Stimulated activated CD4-positive, alpha-beta T cell treated with anti-CD3 and anti-CD28 coated beads, Interleukin-4, amount 100 ng/mL, for 48 hours (primary cell): ENCODE results near the gene ALB.

ENCODE experiments used
- DNase-seq, 2 donors: peaks; one replicate each; pipeline ENCODE4 v3.0.0-alpha.2; 2020; ENCODE audit warnings: low read depth in 2 of 2

ALB gene

DNA sequence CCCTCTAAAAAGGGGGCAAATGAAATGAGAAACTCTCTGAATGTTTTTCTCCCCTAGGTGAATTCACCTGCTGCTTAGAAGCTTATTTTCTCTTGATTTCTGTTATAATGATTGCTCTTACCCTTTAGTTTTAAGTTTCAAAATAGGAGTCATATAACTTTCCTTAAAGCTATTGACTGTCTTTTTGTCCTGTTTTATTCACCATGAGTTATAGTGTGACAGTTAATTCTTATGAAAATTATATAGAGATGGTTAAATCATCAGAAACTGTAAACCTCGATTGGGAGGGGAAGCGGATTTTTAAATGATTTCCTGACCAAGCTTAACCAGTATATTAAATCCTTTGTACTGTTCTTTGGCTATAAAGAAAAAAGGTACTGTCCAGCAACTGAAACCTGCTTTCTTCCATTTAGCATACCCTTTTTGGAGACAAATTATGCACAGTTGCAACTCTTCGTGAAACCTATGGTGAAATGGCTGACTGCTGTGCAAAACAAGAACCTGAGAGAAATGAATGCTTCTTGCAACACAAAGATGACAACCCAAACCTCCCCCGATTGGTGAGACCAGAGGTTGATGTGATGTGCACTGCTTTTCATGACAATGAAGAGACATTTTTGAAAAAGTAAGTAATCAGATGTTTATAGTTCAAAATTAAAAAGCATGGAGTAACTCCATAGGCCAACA is 4.2 kb downstream of the ALB start:
- DNase-seq: no peak

DNA sequence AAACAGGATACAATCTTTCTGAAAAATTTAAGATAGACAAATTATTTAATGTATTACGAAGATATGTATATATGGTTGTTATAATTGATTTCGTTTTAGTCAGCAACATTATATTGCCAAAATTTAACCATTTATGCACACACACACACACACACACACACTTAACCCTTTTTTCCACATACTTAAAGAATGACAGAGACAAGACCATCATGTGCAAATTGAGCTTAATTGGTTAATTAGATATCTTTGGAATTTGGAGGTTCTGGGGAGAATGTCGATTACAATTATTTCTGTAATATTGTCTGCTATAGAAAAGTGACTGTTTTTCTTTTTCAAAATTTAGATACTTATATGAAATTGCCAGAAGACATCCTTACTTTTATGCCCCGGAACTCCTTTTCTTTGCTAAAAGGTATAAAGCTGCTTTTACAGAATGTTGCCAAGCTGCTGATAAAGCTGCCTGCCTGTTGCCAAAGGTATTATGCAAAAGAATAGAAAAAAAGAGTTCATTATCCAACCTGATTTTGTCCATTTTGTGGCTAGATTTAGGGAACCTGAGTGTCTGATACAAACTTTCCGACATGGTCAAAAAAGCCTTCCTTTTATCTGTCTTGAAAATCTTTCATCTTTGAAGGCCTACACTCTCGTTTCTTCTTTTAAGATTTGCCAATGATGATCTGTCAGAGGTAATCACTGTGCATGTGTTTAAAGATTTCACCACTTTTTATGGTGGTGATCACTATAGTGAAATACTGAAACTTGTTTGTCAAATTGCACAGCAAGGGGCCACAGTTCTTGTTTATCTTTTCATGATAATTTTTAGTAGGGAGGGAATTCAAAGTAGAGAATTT is 5.2 kb downstream of the ALB start:
- DNase-seq: no peak

DNA sequence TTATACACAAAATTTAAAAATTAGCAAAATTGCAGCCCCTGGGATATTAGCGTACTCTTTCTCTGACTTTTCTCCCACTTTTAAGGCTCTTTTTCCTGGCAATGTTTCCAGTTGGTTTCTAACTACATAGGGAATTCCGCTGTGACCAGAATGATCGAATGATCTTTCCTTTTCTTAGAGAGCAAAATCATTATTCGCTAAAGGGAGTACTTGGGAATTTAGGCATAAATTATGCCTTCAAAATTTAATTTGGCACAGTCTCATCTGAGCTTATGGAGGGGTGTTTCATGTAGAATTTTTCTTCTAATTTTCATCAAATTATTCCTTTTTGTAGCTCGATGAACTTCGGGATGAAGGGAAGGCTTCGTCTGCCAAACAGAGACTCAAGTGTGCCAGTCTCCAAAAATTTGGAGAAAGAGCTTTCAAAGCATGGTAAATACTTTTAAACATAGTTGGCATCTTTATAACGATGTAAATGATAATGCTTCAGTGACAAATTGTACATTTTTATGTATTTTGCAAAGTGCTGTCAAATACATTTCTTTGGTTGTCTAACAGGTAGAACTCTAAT is 6.0 kb downstream of the ALB start:
- no peak for DNase-seq

DNA sequence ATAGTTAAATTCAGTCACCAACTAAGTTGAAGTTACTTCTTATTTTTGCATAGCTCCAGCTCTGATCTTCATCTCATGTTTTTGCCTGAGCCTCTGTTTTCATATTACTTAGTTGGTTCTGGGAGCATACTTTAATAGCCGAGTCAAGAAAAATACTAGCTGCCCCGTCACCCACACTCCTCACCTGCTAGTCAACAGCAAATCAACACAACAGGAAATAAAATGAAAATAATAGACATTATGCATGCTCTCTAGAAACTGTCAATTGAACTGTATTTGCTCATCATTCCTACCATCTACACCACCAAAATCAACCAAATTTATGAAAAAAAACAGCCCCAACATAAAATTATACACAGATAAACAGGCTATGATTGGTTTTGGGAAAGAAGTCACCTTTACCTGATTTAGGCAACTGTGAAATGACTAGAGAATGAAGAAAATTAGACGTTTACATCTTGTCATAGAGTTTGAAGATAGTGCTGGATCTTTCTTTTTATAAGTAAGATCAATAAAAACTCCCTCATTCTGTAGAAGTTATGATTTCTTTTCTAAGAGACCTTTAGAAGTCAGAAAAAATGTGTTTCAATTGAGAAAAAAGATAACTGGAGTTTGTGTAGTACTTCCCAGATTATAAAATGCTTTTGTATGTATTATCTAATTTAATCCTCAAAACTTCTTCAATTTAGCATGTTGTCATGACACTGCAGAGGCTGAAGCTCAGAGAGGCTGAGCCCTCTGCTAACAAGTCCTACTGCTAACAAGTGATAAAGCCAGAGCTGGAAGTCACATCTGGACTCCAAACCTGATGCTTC is 7.0 kb downstream of the ALB start:
- DNase-seq: no peak

DNA sequence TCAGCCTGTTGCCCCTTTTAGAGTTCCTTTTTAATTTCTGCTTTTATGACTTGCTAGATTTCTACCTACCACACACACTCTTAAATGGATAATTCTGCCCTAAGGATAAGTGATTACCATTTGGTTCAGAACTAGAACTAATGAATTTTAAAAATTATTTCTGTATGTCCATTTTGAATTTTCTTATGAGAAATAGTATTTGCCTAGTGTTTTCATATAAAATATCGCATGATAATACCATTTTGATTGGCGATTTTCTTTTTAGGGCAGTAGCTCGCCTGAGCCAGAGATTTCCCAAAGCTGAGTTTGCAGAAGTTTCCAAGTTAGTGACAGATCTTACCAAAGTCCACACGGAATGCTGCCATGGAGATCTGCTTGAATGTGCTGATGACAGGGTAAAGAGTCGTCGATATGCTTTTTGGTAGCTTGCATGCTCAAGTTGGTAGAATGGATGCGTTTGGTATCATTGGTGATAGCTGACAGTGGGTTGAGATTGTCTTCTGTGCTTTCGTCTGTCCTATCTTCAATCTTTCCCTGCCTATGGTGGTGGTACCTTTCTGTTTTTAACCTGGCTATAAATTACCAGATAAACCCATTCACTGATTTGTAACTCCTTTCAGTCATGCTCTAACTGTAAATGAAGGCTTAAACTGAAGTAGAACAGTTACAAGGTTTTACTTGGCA is 7.8 kb downstream of the ALB start:
- no peak for DNase-seq

DNA sequence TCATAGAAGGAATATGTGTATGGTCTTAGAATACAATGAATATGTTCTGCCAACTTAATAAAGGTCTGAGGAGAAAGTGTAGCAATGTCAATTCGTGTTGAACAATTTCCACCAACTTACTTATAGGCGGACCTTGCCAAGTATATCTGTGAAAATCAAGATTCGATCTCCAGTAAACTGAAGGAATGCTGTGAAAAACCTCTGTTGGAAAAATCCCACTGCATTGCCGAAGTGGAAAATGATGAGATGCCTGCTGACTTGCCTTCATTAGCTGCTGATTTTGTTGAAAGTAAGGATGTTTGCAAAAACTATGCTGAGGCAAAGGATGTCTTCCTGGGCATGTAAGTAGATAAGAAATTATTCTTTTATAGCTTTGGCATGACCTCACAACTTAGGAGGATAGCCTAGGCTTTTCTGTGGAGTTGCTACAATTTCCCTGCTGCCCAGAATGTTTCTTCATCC is 9.2 kb downstream of the ALB start:
- no peak for DNase-seq

DNA sequence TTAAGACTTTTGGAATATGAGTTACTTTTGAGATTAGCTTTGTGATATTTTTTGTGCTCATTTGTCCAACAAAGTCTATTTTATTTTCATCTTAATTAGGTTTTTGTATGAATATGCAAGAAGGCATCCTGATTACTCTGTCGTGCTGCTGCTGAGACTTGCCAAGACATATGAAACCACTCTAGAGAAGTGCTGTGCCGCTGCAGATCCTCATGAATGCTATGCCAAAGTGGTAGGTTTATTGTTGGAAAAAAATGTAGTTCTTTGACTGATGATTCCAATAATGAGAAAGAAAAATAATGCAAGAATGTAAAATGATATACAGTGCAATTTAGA is 10.8 kb downstream of the ALB start:
- no peak for DNase-seq

DNA sequence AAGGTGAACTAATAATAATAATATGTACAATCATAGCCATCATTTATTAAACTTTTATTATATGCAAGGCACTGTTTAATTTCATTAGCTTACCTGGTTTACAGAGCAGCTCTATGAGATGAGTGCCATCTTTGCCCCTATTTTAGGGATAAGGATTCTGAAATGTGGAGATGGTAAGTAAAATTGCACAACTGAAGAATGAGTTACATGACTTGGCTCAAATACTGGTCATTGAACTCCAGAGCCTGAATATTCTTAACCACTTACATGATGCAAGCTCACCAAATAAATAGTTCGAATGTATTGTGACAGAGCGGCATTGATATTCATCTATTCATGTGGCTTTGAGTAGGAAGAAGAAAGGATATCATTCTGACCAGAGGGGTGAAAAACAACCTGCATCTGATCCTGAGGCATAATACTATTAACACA is 11.7 kb downstream of the ALB start:
- no peak for DNase-seq

DNA sequence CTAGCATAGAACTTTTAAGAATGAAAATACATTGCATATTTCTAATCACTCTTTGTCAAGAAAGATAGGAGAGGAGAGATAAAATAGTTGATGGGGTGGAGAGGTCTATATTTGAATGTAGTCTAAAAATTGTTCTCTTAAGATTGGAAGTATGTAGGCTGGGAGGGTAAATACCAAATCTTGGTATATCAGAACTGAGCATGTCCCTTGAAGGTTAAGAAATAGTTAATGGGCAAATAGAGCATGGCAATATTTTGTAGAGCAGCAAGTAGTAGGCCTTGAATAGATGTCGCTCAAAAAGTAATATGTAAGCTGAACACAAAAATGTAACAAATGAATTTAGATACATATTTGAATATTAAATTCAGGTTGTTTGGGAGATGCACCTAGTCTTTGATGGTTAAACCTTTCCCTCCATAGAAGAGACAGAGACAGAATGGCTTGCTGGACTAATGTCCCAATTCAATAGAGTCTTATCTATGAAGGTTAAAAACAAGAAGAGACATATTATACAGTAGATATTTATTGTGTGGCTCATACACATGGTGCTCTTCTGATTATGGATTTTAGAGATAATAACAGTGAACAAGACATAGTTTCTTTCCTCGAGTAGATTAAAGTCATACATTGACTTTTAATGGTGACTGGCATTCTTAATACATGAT is 12.5 kb downstream of the ALB start:
- DNase-seq: no peak

DNA sequence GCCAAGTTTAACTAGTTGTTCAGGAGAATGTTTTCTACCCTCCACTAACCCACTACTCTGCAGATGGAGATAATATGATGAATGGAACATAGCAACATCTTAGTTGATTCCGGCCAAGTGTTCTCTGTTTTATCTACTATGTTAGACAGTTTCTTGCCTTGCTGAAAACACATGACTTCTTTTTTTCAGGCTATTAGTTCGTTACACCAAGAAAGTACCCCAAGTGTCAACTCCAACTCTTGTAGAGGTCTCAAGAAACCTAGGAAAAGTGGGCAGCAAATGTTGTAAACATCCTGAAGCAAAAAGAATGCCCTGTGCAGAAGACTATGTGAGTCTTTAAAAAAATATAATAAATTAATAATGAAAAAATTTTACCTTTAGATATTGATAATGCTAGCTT is 13.3 kb downstream of the ALB start:
- no peak for DNase-seq

DNA sequence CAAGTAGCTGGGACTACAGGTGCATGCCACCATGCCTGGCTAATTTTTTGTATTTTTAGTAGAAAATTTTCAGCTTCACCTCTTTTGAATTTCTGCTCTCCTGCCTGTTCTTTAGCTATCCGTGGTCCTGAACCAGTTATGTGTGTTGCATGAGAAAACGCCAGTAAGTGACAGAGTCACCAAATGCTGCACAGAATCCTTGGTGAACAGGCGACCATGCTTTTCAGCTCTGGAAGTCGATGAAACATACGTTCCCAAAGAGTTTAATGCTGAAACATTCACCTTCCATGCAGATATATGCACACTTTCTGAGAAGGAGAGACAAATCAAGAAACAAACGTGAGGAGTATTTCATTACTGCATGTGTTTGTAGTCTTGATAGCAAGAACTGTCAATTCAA is 13.9 kb downstream of the ALB start:
- no peak for DNase-seq

DNA sequence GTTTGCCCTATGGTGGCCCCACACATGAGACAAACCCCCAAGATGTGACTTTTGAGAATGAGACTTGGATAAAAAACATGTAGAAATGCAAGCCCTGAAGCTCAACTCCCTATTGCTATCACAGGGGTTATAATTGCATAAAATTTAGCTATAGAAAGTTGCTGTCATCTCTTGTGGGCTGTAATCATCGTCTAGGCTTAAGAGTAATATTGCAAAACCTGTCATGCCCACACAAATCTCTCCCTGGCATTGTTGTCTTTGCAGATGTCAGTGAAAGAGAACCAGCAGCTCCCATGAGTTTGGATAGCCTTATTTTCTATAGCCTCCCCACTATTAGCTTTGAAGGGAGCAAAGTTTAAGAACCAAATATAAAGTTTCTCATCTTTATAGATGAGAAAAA is 14.6 kb downstream of the ALB start:
- no peak for DNase-seq

DNA sequence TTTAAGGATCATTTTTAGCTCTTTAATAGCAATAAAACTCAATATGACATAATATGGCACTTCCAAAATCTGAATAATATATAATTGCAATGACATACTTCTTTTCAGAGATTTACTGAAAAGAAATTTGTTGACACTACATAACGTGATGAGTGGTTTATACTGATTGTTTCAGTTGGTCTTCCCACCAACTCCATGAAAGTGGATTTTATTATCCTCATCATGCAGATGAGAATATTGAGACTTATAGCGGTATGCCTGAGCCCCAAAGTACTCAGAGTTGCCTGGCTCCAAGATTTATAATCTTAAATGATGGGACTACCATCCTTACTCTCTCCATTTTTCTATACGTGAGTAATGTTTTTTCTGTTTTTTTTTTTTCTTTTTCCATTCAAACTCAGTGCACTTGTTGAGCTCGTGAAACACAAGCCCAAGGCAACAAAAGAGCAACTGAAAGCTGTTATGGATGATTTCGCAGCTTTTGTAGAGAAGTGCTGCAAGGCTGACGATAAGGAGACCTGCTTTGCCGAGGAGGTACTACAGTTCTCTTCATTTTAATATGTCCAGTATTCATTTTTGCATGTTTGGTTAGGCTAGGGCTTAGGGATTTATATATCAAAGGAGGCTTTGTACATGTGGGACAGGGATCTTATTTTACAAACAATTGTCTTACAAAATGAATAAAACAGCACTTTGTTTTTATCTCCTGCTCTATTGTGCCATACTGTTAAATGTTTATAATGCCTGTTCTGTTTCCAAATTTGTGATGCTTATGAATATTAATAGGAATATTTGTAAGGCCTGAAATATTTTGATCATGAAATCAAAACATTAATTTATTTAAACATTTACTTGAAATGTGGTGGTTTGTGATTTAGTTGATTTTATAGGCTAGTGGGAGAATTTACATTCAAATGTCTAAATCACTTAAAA is 15.3 kb downstream of the ALB start:
- no peak for DNase-seq

DNA sequence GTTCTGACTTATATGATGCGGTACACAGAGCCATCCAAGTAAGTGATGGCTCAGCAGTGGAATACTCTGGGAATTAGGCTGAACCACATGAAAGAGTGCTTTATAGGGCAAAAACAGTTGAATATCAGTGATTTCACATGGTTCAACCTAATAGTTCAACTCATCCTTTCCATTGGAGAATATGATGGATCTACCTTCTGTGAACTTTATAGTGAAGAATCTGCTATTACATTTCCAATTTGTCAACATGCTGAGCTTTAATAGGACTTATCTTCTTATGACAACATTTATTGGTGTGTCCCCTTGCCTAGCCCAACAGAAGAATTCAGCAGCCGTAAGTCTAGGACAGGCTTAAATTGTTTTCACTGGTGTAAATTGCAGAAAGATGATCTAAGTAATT is 16.5 kb downstream of the ALB start:
- DNase-seq: no peak

DNA sequence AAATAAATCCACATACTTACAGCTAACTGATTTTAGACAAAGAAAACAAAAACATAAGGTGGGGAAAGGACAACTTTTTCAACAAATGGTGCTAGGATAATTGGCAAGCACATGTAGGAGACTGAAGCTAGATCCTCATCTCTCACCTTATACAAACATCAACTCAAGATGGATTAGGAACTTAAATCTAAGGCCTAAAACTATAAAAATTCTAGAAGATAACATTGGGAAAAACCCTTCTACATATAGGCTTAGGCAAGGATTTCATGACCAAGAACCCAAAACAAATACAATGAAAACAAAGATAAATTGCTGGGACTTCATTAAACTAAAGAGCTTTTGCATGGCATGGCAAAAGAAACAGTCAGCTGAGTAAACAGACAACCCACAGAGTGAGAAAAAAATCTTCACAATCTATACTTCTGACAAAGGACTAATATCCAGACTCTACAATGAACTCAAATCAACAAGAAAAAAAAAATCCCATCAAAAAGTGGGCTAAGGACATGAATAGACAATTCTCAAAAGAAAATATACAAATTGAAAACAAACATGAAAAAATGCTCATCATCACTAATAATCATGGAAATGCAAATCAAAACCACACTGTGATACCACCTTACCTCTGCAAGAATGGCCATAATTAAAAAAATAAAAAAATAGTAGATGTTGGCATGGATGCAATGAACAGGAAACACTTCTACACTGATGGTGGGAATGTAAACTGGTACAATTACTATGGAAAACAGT is 17.8 kb downstream of the ALB start:
- no peak for DNase-seq

DNA sequence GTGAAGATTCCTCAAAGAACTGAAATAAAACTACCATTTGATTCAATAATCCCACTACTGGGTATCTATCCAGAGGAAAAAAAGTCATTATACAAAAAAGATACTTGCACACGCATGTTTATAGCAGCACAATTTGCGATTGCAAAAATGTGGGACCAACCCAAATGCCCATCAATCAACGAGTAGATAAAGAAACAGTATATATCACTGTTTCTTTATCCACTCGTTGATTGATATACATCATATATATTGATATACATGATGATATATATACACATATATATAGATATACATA is 18.3 kb downstream of the ALB start:
- DNase-seq: no peak

DNA sequence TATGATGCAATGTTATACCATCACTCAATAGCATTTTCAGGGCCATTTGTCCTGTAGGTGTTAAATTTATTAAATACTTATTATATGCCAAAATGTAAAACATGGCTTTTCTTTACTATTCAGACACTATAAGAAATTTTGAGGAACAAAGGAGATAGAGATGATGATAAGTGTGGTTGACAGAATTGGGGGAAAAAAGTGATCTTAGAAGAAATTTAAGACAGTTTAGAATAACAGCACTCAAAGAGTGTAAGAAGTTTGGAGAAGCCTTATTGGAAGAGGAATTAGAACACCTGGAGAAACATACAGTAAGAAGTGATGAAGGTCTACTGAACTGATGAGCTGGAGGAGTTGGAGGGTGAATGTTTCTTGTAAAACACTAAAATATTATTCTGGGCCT is 19.1 kb downstream of the ALB start:
- no peak for DNase-seq

DNA sequence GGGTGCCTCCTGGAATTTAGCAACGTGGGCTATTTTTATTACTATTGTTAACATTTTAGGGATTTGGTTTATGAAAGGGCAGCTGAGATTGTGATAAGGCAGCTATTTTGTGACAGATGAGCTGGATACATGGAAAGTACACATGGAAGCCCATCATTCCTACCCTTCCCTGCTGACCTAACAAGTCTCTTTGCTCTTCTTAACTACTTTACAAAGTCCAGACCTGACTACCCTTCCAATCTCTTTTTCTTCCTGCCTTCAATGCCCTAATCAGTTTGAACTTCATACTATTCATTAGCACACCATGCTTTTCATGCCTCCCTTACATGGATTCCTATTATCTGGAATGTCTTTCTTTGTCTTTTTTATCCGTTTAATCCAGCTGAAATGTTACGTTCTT is 22.6 kb downstream of the ALB start:
- DNase-seq: no peak

DNA sequence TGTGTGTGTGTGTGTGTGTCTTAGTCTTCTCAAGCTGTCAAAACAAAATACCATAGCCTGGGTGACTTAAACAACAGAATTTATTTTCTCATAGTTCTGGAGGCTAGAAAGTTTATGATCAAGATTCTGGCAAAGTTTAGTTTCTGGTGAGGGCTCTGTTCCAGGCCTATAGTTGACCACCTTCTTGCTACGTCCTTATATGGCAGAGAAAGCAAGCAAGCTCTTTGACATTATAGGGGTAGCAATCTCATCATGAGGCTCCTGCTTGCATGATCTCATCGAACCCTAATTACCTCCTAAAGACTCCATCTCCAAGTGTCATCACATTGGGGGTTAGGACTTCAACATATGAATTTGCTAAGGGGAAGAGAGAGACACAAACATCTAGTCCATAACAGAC is 25.0 kb downstream of the ALB start:
- DNase-seq: no peak
